Memory B cell (primary cell): Measurements from ENCODE around the gene ACOT7.
A peak's percentile ranks its signal among the peaks of the same experiment; 100 is the strongest.
"Not testable (repeated sequence)": the region's sequence is repeated elsewhere in the genome, so short reads cannot be mapped to it uniquely, and the experiment has no call there.

Experiments
- ATAC-seq: fragments of 150-1000 bp; cut with Tn5 transposase; 2 replicates; pipeline ENCODE4 v1.10.0; 2021; ENCODE audit warnings: low read depth, mild to moderate bottlenecking, moderate library complexity
- DNase-seq, 2 donors: peaks; one replicate each; pipeline ENCODE4 v3.0.0; 2022; ENCODE audit warnings: low spot score in 2 of 2
- H3K27ac Mint-ChIP-seq: one replicate; pipeline ENCODE4 v1.8.0; 2022; ENCODE audit warnings: mild to moderate bottlenecking, moderate library complexity, mixed read lengths
- H3K27me3 Mint-ChIP-seq: one replicate; pipeline ENCODE4 v1.8.0; 2022; ENCODE audit warnings: mixed read lengths
- H3K36me3 Mint-ChIP-seq: one replicate; pipeline ENCODE4 v1.8.0; 2022; ENCODE audit warnings: mild to moderate bottlenecking, mixed read lengths
- H3K4me1 Mint-ChIP-seq: one replicate; pipeline ENCODE4 v1.8.0; 2022; ENCODE audit warnings: mixed read lengths
- H3K4me3 Mint-ChIP-seq: one replicate; pipeline ENCODE4 v1.8.0; 2022; ENCODE audit warnings: mild to moderate bottlenecking, moderate library complexity, mixed read lengths
- H3K9me3 Mint-ChIP-seq: one replicate; pipeline ENCODE4 v1.8.0; 2022; ENCODE audit warnings: mixed read lengths

Gene ACOT7, protein sequence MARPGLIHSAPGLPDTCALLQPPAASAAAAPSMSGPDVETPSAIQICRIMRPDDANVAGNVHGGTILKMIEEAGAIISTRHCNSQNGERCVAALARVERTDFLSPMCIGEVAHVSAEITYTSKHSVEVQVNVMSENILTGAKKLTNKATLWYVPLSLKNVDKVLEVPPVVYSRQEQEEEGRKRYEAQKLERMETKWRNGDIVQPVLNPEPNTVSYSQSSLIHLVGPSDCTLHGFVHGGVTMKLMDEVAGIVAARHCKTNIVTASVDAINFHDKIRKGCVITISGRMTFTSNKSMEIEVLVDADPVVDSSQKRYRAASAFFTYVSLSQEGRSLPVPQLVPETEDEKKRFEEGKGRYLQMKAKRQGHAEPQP

DNA sequence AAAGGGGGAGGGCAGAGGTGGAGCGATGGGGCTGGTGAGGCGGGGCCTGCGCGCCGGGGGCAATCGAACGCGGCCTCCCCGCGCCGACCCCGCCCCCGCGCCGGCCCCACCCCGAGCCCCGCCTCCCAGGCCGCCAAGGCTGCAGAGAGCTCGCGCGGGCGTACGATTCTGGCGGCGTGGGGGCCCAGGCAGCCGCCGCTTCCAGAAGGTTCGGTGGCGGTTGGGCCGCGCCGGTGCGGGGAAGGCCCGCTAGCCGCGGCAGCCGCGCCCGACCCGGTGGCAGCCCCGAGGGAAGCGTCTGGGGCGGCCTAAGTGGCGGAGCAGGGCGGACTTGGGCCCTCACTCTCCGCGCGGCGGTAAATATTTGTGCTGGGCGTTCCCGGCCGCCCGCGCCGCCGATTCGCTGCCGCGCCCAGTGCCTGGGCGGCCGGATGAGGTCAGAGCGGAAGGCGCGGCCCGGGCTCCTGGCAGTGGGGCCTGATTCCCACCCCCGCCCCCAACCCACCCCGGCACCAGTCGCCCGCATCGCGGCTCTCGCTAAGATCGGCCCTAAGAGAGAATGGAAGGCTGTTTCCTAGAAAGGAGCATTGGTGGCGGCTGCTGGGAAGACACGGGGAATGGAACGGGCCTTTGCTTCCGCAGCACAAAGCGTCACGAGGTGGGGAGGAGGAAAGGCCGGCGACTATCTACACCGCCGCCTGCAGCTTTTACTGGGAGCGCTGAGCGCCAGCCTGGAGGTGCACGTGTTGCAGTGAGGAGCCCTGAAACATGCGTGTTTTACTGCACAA lies at the start of gene ACOT7:
Gene ACOT7, minus strand, starts transcription at position 368 of the 788 bp plus-strand sequence. CDS start 368 bp downstream, outside the sequence.
- H3K4me3 Mint-ChIP-seq, result peak within 1 kb of the TSS; percentile 83
- H3K27me3 Mint-ChIP-seq, result peaks cover 3% of the 10 kb centered on the region
- H3K36me3 Mint-ChIP-seq, result no peaks in the 10 kb centered on the region
- no peaks in the 10 kb centered on the region for H3K9me3 Mint-ChIP-seq
- peak within 1 kb of the TSS; percentile 83 for H3K27ac Mint-ChIP-seq
- H3K4me1 Mint-ChIP-seq, result peaks cover 7% of the 10 kb centered on the region
- ATAC-seq (peak; percentile 83), DNase-seq (peak; percentile 83 to 86)

DNA sequence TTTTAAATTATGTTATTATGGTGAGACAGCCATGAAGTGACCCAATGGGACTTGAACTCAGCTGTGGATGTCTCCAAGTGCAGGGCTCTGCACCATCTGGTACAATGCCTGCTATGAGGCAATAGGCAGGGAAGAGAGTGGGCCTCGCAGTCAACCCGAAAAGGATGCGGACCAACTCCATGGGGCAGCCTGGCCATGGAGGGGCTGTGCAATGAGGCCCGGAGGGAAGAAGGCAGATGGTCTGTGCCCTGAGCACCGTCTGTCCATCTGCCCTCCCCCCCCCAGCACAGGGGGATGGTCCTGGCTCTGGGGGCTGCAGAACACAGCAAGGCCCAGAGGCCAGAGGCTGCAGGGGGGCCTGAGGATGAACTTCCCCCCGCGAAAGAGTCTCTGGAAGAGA lies 48.0 kb upstream of the ACOT7 start:
- Mint-ChIP-seq H3K36me3 (peaks cover 3% of the 10 kb centered on the region), H3K4me3 (no peak overlapping the region), H3K9me3 (no peaks in the 10 kb centered on the region), H3K27ac (no peak overlapping the region), H3K27me3 (peaks cover 39% of the 10 kb centered on the region), H3K4me1 (peaks cover 21% of the 10 kb centered on the region)
- DNase-seq, result no peak
- no peak for ATAC-seq

DNA sequence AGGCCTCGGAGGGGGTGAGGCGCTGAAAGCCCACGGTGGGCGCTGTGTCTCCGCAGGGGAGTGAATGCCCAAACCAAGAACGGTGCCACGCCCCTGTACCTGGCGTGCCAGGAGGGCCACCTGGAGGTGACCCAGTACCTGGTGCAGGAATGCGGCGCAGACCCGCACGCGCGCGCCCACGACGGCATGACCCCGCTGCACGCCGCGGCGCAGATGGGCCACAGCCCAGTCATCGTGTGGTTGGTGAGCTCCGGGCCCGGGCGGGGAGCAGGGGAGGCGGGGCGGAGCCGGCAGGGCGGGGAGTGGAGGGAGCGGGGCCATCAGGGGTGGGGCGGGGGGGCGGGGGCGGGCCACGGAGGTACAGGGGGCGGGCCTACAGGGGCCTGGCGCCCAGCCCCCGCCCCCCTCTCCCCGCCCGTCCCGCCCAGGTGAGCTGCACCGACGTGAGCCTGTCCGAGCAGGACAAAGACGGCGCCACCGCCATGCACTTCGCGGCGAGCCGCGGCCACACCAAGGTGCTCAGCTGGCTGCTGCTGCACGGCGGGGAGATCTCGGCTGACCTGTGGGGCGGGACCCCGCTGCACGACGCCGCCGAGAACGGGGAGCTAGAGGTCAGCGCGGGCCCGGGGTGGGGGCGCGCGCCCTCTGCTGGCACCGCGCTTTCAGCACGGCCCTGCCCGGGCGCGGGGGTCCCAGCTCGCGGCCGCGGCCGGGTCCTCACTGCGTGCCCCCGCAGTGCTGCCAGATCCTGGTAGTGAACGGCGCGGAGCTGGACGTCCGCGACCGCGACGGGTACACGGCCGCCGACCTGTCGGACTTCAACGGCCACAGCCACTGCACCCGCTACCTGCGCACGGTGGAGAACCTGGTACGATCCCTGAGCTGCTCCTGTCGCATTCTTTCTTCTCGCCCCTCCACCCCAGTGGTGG lies 46.9 kb upstream of the ACOT7 start:
- peaks cover 36% of the 10 kb centered on the region for H3K27me3 Mint-ChIP-seq
- peaks cover 3% of the 10 kb centered on the region for H3K36me3 Mint-ChIP-seq
- H3K9me3 Mint-ChIP-seq, result no peaks in the 10 kb centered on the region
- H3K4me3 Mint-ChIP-seq, result peak overlapping the region; percentile 48
- DNase-seq (peak in 1 of 2 donors; percentile 38), ATAC-seq (peak; percentile 80)
- peaks cover 16% of the 10 kb centered on the region for H3K4me1 Mint-ChIP-seq
- no peak overlapping the region for H3K27ac Mint-ChIP-seq

DNA sequence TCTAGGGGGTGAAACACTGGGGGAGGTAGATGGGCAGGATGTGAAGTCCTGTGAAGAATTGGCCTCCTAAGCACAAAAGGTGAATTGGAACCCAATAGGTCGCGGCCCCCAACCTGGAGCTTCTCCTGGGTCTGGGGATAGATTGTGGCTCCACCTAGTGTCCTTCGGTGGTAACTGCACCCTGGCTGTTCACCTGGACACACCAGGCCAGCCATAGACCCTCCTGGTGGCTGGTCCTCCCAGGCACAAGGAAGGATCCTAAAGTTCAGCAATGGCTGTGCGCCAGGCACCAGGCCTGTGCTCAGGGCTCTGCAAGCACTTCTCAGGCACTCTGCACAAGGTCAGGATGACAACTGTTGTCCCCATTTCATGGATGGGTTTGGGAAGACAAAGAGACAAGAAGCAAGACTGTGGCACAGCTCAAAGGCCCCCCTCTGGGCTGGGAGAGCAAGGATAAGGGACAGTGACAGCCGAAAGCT lies 44.5 kb upstream of the ACOT7 start:
- Mint-ChIP-seq H3K9me3 (no peaks in the 10 kb centered on the region), H3K27me3 (peaks cover 32% of the 10 kb centered on the region), H3K4me3 (peak overlapping the region; percentile 21), H3K4me1 (peaks cover 12% of the 10 kb centered on the region), H3K27ac (no peak overlapping the region), H3K36me3 (peaks cover 3% of the 10 kb centered on the region)
- ATAC-seq, result peak; percentile 63
- peak; percentile 72 to 73 for DNase-seq

DNA sequence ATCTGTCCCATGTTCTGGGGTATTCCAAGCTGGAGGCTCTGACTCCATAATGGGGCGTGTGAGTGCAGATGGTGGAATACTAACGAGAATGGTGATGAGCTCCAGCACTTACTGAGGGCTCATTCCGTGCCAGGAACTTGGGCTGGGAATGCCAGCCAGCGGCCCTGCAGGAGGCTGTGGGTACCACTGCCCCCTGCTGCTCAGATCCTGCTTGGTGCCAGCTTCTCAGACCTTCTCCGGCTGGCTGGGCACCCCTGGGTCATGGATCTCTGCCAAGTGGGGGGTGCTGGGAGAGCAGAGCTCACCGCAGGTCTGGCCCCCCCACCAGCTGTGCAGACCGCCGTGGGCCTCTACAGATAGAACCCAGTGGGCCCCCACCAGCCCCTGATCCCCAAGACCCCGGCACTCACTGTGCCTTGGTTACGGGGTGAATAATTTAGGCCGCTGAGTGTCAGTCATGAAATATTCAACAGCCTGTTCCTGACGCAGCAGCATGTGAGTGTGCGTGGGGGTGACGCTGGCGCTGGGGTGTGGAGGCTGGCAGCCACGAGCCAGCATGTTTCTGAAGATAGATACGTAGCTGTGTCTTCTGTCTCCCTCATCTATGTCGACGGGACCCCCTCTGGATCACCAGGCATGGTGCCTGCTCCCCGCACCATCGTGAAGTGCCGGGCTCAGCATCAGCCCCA lies 43.6 kb upstream of the ACOT7 start:
- not testable (repeated sequence) for DNase-seq, H3K9me3 Mint-ChIP-seq, H3K36me3 Mint-ChIP-seq, H3K27ac Mint-ChIP-seq, H3K4me3 Mint-ChIP-seq, ATAC-seq
- peaks cover 12% of the 10 kb centered on the region for H3K4me1 Mint-ChIP-seq
- peaks cover 32% of the 10 kb centered on the region for H3K27me3 Mint-ChIP-seq

DNA sequence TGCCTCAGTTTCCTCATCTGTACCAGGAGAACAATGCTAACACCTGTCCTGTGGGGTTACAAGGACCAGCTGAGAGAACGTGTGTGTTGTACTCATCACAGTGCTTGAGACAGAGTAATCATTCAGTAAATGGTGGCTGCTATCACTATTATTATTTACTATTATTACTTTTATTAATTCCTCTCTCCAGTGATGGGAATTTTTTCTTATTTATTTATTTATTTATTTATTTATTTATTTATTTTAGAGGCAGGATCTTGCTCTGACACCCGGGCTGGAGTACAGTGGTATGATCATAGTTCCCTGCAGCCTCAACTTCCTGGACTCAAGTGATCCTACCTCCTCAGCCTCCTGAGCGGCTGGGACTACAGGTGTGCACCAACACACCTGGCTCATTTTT lies 42.7 kb upstream of the ACOT7 start:
- not testable (repeated sequence) for H3K27ac Mint-ChIP-seq, H3K36me3 Mint-ChIP-seq, ATAC-seq, H3K4me3 Mint-ChIP-seq, H3K9me3 Mint-ChIP-seq, DNase-seq
- Mint-ChIP-seq H3K4me1 (peaks cover 12% of the 10 kb centered on the region), H3K27me3 (peaks cover 29% of the 10 kb centered on the region)

DNA sequence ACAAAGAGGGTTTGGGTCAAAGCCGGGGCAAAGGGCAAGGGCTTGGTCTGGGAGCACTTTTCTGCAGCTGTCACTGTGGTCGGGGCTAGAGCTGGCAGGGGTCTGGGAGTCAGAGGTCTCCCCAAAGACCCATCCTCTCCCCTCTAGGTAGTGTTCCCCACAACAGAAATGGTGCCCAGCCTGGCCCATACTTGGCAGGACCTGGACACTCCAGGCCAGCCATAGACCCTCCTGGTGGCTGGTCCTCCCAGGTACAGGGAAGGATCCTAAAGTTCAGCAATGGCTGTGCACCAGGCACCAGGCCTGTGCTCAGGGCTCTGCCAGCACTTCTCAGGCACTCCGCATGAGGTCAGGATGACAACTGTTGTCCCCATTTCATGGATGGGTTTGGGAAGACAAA lies 42.0 kb upstream of the ACOT7 start:
- Mint-ChIP-seq H3K36me3 (peaks cover 3% of the 10 kb centered on the region), H3K4me3 (no peak overlapping the region), H3K9me3 (no peaks in the 10 kb centered on the region), H3K27ac (no peak overlapping the region), H3K27me3 (peaks cover 26% of the 10 kb centered on the region), H3K4me1 (peaks cover 11% of the 10 kb centered on the region)
- DNase-seq, result no peak
- no peak for ATAC-seq

DNA sequence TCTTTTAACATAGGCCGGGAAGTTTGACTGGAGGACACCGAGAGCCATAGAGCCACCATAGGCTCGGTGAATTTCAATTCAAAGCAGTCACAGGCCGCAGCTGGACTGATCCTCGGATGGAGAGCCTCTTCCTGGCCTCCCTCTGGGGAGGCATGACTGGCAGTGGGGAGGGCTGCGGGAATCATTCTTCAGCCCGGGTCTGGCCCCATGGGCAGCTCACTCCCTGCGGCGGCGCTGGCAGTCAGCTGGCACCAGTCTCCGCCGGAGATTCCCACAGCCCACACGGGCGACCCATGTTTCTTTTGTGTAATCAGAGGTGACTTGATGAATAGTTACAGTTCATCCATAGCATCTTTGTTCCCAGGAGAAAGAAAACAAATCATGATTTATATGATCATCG lies 41.6 kb upstream of the ACOT7 start:
- Mint-ChIP-seq H3K36me3 (peaks cover 3% of the 10 kb centered on the region), H3K4me1 (peaks cover 11% of the 10 kb centered on the region), H3K27me3 (peaks cover 27% of the 10 kb centered on the region), H3K9me3 (no peaks in the 10 kb centered on the region), H3K27ac (no peak overlapping the region), H3K4me3 (no peak overlapping the region)
- DNase-seq (no peak), ATAC-seq (no peak)

DNA sequence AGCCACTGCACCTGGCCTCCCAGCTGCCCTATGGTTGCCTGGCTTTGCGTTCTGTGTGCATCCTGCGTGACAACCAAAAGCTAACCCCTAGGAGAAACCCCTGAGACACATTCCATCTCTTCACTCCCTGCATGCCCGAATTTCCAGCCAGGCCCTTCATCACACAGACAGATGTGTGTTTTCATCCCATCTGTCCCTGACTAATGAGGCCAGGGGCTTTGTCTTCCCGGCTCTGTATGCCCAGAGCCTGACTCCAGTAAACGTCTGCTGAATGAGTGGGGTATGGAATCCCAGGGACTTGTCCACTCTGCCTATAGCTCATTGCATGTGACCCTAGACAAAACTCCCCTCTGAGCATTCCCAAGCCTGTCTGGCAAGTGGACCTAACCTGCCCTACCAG lies 40.6 kb upstream of the ACOT7 start:
- DNase-seq (no peak), ATAC-seq (no peak)
- no peak overlapping the region for H3K27ac Mint-ChIP-seq
- no peak overlapping the region for H3K4me3 Mint-ChIP-seq
- H3K9me3 Mint-ChIP-seq, result no peaks in the 10 kb centered on the region
- H3K27me3 Mint-ChIP-seq, result peaks cover 23% of the 10 kb centered on the region
- H3K4me1 Mint-ChIP-seq, result peaks cover 7% of the 10 kb centered on the region
- no peaks in the 10 kb centered on the region for H3K36me3 Mint-ChIP-seq

DNA sequence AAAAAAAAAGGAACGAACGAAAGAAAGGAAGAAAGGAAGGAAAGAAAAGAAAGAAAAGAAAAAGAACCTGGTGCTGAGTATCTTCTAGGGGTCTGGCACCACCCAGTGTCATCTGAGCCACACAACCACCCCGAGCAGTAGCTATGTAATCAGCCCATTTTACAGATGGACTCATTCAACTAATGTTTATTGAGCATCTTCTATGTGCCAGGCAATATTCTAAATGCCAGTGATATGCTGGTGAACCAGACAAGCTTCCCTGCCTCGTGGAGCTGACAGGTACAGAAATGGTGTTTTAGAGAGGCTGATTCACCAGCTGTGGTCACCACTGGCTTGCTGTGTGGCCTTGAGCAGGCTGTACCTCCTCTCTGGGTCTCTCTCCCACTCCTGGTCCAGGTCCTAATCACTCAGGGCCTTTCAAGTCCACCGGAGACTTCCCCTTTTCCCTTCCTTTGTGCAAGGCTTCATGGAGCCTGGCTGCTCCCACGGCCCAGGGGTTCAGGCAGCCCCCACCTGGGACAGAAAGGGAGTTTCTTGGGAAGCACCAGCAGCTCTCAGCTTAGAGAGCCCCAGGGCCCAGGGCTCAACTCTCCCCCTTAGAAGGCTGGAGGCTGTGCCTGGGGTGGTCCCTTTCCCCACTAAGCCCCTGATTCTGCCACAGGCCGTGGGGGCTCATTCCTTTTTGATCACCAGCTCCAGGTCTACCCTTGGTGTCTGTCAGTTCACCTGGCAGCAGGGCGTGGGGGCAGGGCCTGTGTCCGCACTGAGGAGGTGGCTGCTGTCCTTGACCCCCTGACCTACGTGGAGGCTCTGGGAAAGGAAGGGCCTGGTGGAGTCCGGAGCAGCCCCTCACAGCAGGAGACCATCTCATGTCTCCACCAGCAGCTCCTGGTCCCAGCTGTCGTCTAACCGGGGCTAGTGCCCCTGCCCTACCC lies 38.3 kb upstream of the ACOT7 start:
- peaks cover 17% of the 10 kb centered on the region for H3K27me3 Mint-ChIP-seq
- not testable (repeated sequence) for DNase-seq, ATAC-seq, H3K9me3 Mint-ChIP-seq, H3K4me1 Mint-ChIP-seq, H3K4me3 Mint-ChIP-seq, H3K36me3 Mint-ChIP-seq, H3K27ac Mint-ChIP-seq

DNA sequence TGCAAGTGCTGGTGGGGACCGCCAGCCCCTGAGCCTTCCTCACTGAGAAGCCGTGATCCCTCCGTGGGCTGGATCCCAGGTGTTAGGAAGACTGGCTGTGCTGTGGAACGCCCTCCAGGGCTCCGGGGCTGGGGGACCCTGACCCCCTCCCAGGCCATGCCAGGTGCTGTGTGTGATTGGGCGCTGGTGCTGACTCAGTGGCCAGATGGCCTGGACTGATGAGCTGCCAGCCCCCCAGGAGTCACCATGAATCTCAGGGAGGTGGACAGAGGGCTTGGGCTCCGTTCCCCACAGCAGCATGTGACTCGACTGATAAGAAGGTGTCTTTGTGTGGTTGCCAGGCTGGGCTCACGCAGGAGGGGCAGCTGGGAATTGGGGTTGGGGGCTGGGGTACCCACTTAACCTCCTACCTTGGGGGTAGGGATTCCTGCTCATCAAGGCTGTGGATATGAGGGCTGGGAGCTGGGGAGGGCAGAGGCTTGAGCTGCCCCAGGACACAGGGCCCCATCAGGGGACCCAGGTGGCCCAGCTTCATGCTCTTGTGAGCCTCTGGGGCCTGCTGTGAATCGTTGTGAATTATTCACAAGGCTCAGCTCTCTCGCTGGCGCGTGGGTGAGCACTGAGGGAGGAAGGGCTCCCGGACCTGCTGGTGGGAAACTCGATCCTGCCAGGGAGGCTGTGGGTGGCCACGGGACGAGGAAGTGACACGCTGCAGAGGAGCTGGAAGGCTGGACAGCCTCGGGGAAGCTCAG lies 36.3 kb upstream of the ACOT7 start:
- not testable (repeated sequence) for ATAC-seq, H3K27ac Mint-ChIP-seq, H3K4me1 Mint-ChIP-seq, H3K4me3 Mint-ChIP-seq, H3K36me3 Mint-ChIP-seq, DNase-seq, H3K9me3 Mint-ChIP-seq
- H3K27me3 Mint-ChIP-seq, result peaks cover 16% of the 10 kb centered on the region

DNA sequence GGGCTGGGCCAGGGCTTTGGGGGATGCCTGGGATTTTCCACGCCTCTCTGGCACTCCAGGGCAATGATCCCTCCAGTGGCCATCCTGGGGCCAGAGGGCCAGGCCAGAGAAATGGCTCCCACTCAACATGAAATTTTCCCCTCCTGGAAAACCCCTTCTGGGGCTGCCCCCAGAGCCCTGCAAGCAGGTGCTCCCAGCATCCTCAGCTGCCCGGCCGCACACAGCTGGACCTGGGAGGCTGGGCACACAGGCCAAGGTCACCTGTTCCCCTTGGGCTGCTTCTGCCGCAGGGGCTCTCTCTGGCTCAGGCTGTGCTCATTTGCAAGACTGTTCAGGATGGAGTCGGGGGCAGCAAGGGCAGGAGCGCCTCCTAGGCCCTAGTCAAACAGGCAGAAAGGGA lies 34.9 kb upstream of the ACOT7 start:
- H3K36me3 Mint-ChIP-seq, H3K27ac Mint-ChIP-seq, H3K4me3 Mint-ChIP-seq, H3K4me1 Mint-ChIP-seq, DNase-seq, H3K9me3 Mint-ChIP-seq: not testable (repeated sequence)
- peaks cover 13% of the 10 kb centered on the region for H3K27me3 Mint-ChIP-seq
- ATAC-seq, result peak; percentile 46
